Activated T-cell treated with anti-CD3 and anti-CD28 coated beads, Interleukin-2, amount 50 U/mL, for 48 hours (primary cell): ENCODE measurements around the gene NAA40.
"Not testable (repeated sequence)": the region's sequence is repeated elsewhere in the genome, so short reads cannot be mapped to it uniquely, and the experiment has no call there.

Experiments
- DNase-seq, 2 experiments: peaks; one replicate each; pipeline ENCODE4 v3.0.0-alpha.2; 2020

The NAA40 gene

GRCh38 chr11:63940786-63941185, 2.0 kb downstream of the NAA40 start:
- no peak for DNase-seq

GRCh38 chr11:63941901-63942300, 3.1 kb downstream of the NAA40 start:
- DNase-seq = no peak

GRCh38 chr11:63942803-63943202, 4.0 kb downstream of the NAA40 start:
- DNase-seq = no peak

GRCh38 chr11:63944987-63945386, 6.2 kb downstream of the NAA40 start:
- DNase-seq = no peak

GRCh38 chr11:63945477-63946163, 6.8 kb downstream of the NAA40 start:
- peak; percentile 61 to 64 for DNase-seq

GRCh38 chr11:63951779-63952536, 13.2 kb downstream of the NAA40 start:
- DNase-seq = peak in 1 of 2 experiments; percentile 49

- DNase-seq = no peak
These were observed 13.8 kb downstream of the NAA40 start for GRCh38 chr11:63952570-63952969.

GRCh38 chr11:63958008-63958407, 19.2 kb downstream of the NAA40 start:
- DNase-seq = no peak

GRCh38 chr11:63961608-63962412, 23.0 kb downstream of the NAA40 start:
- no peak for DNase-seq

- not testable (repeated sequence) for DNase-seq
These were observed 25.1 kb downstream of the NAA40 start for GRCh38 chr11:63963895-63964294.

GRCh38 chr11:63966444-63966843, 27.6 kb downstream of the NAA40 start:
- DNase-seq = no peak

GRCh38 chr11:63969461-63969860, 30.7 kb downstream of the NAA40 start:
- DNase-seq = no peak

GRCh38 chr11:63970902-63971301, 32.1 kb downstream of the NAA40 start:
- DNase-seq = no peak

- DNase-seq = not testable (repeated sequence)
These were observed 35.1 kb downstream of the NAA40 start for GRCh38 chr11:63973912-63974258.

- peak; percentile 95 for DNase-seq
These were observed 35.7 kb downstream of the NAA40 start, which contains the start of gene COX8A for GRCh38 chr11:63974259-63975143. TSS of gene COX8A (plus strand) at chr11:63974620. CDS start at chr11:63974681, 61 bp downstream.

GRCh38 chr11:63978551-63979239, 39.9 kb downstream of the NAA40 start:
- no peak for DNase-seq

- no peak for DNase-seq
These were observed 40.6 kb downstream of the NAA40 start for GRCh38 chr11:63979426-63979825.

GRCh38 chr11:63985812-63986155, 47.0 kb downstream of the NAA40 start:
- DNase-seq = peak; percentile 77 to 82

GRCh38 chr11:63986156-63986931, 47.5 kb downstream of the NAA40 start, which contains the start of gene OTUB1:
TSS of gene OTUB1 (plus strand) at chr11:63986438. CDS start at chr11:63986457, 19 bp downstream.
- peak; percentile 90 to 91 for DNase-seq

- DNase-seq = no peak
These were observed 48.2 kb downstream of the NAA40 start for GRCh38 chr11:63986932-63987513.

GRCh38 chr11:63991558-63991957, 52.8 kb downstream of the NAA40 start:
- DNase-seq = no peak
